Spleen (tissue), 11 donors: ENCODE measurements around the gene SPTLC3. TPM values are rescaled to one million over a fixed set of nuclear protein-coding genes. Genes with fewer than 3 reads are reported as not detected.

Experiments
- DNase-seq: peaks from one replicate; pipeline ENCODE4 v3.0.0-alpha.2; 2020
- H3K27ac ChIP-seq, 8 donors: fragments of 200-600 bp; sonication (generic) in 7 of 8; 1 replicate in 4 of 8; 2 replicates in 4 of 8; pipeline versions ENCODE4 v1.5.0 to v1.8.0; 2016 to 2021; ENCODE audit warnings: inconsistent platforms in 4 of 8, mild to moderate bottlenecking in 4 of 8, moderate library complexity in 1 of 8
- H3K27me3 ChIP-seq, 7 donors: fragments of 200-600 bp; sonication (generic) in 6 of 7; replicated peaks in 1 of 7; 1 replicate in 4 of 7; 2 replicates in 3 of 7; pipeline versions ENCODE4 v1.5.0 to v1.8.0; 2016 to 2021; ENCODE audit warnings: inconsistent platforms in 3 of 7, mild to moderate bottlenecking in 1 of 7
- H3K36me3 ChIP-seq, 6 donors: fragments of 200-600 bp; sonication (generic) in 5 of 6; 1 replicate in 4 of 6; 2 replicates in 2 of 6; pipeline versions ENCODE4 v1.5.0 to v1.8.0; 2016 to 2021; ENCODE audit warnings: inconsistent platforms in 2 of 6
- H3K4me1 ChIP-seq, 6 donors: fragments of 200-600 bp; sonication (generic) in 5 of 6; 1 replicate in 3 of 6; 2 replicates in 3 of 6; pipeline versions ENCODE4 v1.5.0 to v1.8.0; 2016 to 2021; ENCODE audit warnings: inconsistent platforms in 3 of 6
- H3K4me3 ChIP-seq, 8 donors: fragments of 200-600 bp; sonication (generic) in 7 of 8; 1 replicate in 4 of 8; 2 replicates in 4 of 8; pipeline versions ENCODE4 v1.5.0 to v1.8.0; 2016 to 2021; ENCODE audit warnings: inconsistent platforms in 4 of 8, mild to moderate bottlenecking in 4 of 8, moderate library complexity in 2 of 8
- H3K9me3 ChIP-seq, 8 donors: fragments of 200-600 bp; sonication (generic) in 7 of 8; 1 replicate in 4 of 8; 2 replicates in 4 of 8; pipeline versions ENCODE4 v1.5.0 to v1.8.0; 2016 to 2021; ENCODE audit warnings: inconsistent platforms in 4 of 8
- POLR2A ChIP-seq, 3 donors: fragments of 450-650 bp; IDR thresholded peaks; one replicate each; pipeline ENCODE4 v1.5.1; 2017; ENCODE audit warnings: antibody characterized with exemption in 3 of 3, mild to moderate bottlenecking in 1 of 3
- POLR2AphosphoS5 ChIP-seq, 3 donors: sonication (generic); formaldehyde crosslinking; IDR thresholded peaks; one replicate each; pipeline ENCODE4 v1.5.1; 2017; ENCODE audit warnings: antibody characterized with exemption in 3 of 3
- WGBS, 5 donors: extraction: QIAGEN DNeasy Blood & Tissue Kit in 3 of 5; methylation state at CpG; one replicate each; pipeline versions ENCODE4 v1.1.5 to v1.1.7; 2013 to 2018; 5-methylcytosine and 5-hydroxymethylcytosine counted together
- intact Hi-C: fragments of 100-400 bp; cut with DNase I; formaldehyde crosslinking; loops from one replicate; pipeline ENCODE4 v1.15.0; 2023; ENCODE audit warnings: low total_unique reads
- polyA plus RNA-seq, 3 donors: library from polyadenylated mRNA; stranded (reverse); fragments of 200-250 nt; gene quantifications; one replicate each; pipeline ENCODE4 v1.2.1, GENCODE V29; 2013
- total RNA-seq, 7 donors: library from RNA; depleted of rRNA in 3 of 7; stranded (reverse); fragments of >200 nt in 3 of 7; fragmentation: NEBNext Ultra II Directional in 4 of 7; extraction: Animal tissue kit (Norgen Biotek cat#: 25700) in 4 of 7; gene quantifications; one replicate each; pipeline versions ENCODE4 v1.1.0 to v1.2.1, GENCODE V29; 2016 to 2021
- TF ChIP-seq, protein P1 (sequence below), 11 experiments: fragments of 200-600 bp in 7 of 11; fragments of 450-650 bp in 4 of 11; sonication (generic) in 4 of 11; IDR thresholded peaks in 8 of 11; conservative IDR thresholded peaks in 3 of 11; 1 replicate in 7 of 11; 2 replicates in 4 of 11; pipeline versions ENCODE4 v1.4.0 to v1.8.0; 2016 to 2021; ENCODE audit warnings: antibody characterized with exemption in 11 of 11, inconsistent platforms in 4 of 11, mild to moderate bottlenecking in 1 of 11
- donor health status: healthy with polysubstance abuse.
- donor health status: DM: no; HTN: no; CAD: no; lungs with moderate emphysema.
- donor health status: DM: no; HTN: no; CAD: no.
- donor health status: Bipolar disorder and iron deficiency.
- donor health status: healthy.
- donor health status: DM: no; HTN: no; CAD: no.
- donor health status: DM: yes; HTN: yes; CAD: no.

Gene SPTLC3
- total and polyA plus RNA-seq, 10 donors, result 0.50 to 12.3 (median 3.7) TPM

DNA sequence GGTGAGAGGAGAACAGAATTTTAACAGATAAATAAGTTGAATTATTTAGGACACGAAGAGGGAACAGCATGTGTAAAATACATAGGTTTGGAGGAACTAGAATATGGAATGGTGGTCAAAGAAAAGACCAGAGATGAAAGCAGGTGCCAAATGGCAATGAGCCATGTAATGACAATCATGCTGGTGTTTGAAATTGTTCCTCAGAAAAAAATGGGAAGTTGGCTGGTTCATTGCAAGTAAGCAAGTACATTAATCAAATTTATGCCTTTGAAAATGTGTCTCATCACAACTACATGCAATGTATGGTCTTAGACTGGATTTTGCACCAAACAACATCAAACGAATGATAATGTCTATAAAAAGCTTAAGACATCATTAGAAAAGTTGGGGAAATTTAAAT lies 83.3 kb downstream of the SPTLC3 start:
- TF ChIP-seq POLR2A (IDR thresholded peaks at IDR 0.05) (no peak), POLR2AphosphoS5 (IDR thresholded peaks at IDR 0.05) (no peak)
- TF ChIP-seq, protein P1, sequence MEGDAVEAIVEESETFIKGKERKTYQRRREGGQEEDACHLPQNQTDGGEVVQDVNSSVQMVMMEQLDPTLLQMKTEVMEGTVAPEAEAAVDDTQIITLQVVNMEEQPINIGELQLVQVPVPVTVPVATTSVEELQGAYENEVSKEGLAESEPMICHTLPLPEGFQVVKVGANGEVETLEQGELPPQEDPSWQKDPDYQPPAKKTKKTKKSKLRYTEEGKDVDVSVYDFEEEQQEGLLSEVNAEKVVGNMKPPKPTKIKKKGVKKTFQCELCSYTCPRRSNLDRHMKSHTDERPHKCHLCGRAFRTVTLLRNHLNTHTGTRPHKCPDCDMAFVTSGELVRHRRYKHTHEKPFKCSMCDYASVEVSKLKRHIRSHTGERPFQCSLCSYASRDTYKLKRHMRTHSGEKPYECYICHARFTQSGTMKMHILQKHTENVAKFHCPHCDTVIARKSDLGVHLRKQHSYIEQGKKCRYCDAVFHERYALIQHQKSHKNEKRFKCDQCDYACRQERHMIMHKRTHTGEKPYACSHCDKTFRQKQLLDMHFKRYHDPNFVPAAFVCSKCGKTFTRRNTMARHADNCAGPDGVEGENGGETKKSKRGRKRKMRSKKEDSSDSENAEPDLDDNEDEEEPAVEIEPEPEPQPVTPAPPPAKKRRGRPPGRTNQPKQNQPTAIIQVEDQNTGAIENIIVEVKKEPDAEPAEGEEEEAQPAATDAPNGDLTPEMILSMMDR (IDR thresholded peaks at IDR 0.05 in 8 of 11, conservative IDR thresholded peaks at IDR 0.05 in 3 of 11), result no peak
- 33 to 52% (median 41%) methylated on average over 2 of the region's 2 CpGs for whole genome bisulfite sequencing, 5 donors
- intact Hi-C loops, result no loop called here
- no peaks in the 10 kb centered on the region for H3K9me3 ChIP-seq
- DNase-seq, result no peak
- no peaks in the 10 kb centered on the region for H3K36me3 ChIP-seq
- H3K4me1 ChIP-seq, result no peaks in the 10 kb centered on the region
- no peak overlapping the region for H3K27ac ChIP-seq
- H3K27me3 ChIP-seq, result no peaks in the 10 kb centered on the region
- H3K4me3 ChIP-seq, result no peak overlapping the region

DNA sequence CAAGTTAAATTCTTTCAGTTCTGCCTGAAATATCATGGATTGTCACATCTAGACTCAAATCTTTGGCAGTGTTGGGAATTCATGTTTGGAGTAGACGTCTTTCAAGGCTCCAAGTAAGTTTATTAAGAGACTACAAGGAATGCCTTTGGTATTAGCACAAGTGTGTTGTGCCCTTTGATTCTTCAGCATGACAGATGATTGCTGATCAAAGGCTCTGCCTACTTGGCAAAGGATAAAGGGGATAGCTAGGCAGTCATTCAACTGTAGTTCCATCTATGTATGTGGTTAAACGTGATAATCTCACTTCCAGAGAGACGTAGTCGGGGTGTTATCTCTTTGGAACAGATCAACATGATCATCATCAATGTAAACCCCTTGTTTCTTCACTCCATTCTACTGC lies 86.2 kb downstream of the SPTLC3 start:
- Histone ChIP-seq H3K9me3 (no peaks in the 10 kb centered on the region), H3K27ac (no peak overlapping the region), H3K36me3 (no peaks in the 10 kb centered on the region), H3K27me3 (no peaks in the 10 kb centered on the region), H3K4me1 (no peaks in the 10 kb centered on the region), H3K4me3 (no peak overlapping the region)
- WGBS, 5 donors, result 55 to 71% (median 69%) methylated on average over 4 of the region's 4 CpGs
- TF ChIP-seq POLR2AphosphoS5 (IDR thresholded peaks at IDR 0.05), result no peak
- no peak for TF ChIP-seq POLR2A (IDR thresholded peaks at IDR 0.05)
- TF ChIP-seq, protein P1 (IDR thresholded peaks at IDR 0.05 in 8 of 11, conservative IDR thresholded peaks at IDR 0.05 in 3 of 11), result no peak
- intact Hi-C loops, result no loop called here
- no peak for DNase-seq

DNA sequence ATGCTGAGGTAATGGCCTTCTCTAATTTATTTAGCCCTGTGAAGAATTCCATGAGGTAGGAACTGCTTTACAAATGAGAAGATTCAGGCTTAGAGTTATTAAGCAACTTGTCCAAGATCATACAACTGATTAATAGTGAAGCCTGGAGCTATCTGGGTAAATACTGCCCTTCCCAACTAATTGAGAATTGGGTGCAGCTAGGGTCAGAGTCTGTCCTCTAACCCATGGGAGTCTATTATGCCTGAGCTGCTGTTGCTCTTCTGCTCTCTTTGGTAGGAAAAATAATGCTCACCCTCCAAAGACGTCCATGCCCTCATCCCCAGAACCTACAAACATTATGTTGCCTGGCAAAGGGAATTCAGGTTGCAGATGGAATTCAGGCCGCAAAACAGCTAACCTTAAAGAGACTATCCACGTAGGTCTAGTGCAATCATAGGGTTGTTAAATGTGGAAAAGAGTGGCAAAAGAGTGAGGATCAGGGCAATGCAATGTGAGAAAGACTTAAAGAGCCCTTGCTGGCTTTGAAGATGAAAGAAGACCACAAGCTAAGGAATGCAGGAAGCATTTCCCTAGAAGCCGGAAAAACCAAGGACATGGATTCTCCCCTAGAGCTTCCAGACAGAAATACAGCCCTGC lies 90.1 kb downstream of the SPTLC3 start:
- no peaks in the 10 kb centered on the region for H3K4me1 ChIP-seq
- no peak overlapping the region for H3K4me3 ChIP-seq
- H3K27ac ChIP-seq, result no peak overlapping the region
- no peaks in the 10 kb centered on the region for H3K27me3 ChIP-seq
- H3K9me3 ChIP-seq, result no peaks in the 10 kb centered on the region
- DNase-seq, result no peak
- no peak for TF ChIP-seq POLR2AphosphoS5 (IDR thresholded peaks at IDR 0.05)
- TF ChIP-seq, protein P1 (IDR thresholded peaks at IDR 0.05 in 8 of 11, conservative IDR thresholded peaks at IDR 0.05 in 3 of 11), result no peak
- TF ChIP-seq POLR2A (IDR thresholded peaks at IDR 0.05), result no peak
- WGBS, 5 donors, result 76 to 86% (median 80%) methylated on average over 4 of the region's 4 CpGs
- intact Hi-C loops, result no loop called here
- no peaks in the 10 kb centered on the region for H3K36me3 ChIP-seq

DNA sequence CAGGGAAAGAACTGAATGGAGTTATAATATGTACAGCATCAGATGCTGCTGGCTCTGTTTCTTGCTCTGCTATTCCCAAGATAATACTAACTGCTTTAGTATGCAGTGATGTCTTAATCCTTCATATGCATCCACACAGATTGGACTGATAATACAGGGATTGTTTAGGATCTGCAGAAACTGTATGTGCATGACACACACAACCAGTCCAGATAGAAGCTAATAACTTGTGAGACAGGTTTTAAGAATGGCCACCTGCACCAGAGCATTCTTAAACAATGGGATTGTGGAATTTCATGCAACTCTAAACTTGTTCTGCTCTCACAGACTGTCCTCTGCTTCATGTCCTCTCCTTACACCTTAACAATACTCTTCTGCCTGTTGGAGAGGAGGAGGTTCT lies 90.9 kb downstream of the SPTLC3 start:
- Histone ChIP-seq H3K4me1 (no peaks in the 10 kb centered on the region), H3K27ac (no peak overlapping the region), H3K9me3 (no peaks in the 10 kb centered on the region), H3K36me3 (no peaks in the 10 kb centered on the region), H3K27me3 (no peaks in the 10 kb centered on the region), H3K4me3 (no peak overlapping the region)
- intact Hi-C loops, result loop anchor here (5.0 to 10.0 kb wide), 2 partner anchors 125 to 1422 kb away; no protein-coding TSS in a partner anchor
- no peak for DNase-seq
- TF ChIP-seq POLR2A (IDR thresholded peaks at IDR 0.05), result no peak
- TF ChIP-seq, protein P1 (IDR thresholded peaks at IDR 0.05 in 8 of 11, conservative IDR thresholded peaks at IDR 0.05 in 3 of 11), result no peak
- no peak for TF ChIP-seq POLR2AphosphoS5 (IDR thresholded peaks at IDR 0.05)
